ENCODE data around the gene OR13A1.
"Not testable (repeated sequence)": the region's sequence is repeated elsewhere in the genome, so short reads cannot be mapped to it uniquely, and the experiment has no call there.

The OR13A1 gene

GRCh38 chr10:45282061-45282460, 33.3 kb downstream of the OR13A1 start:
- in situ Hi-C loops (cut with HindIII; ENCODE audit: low sequenced_read_pairs): loop anchor here (10.0 kb wide), 1 partner anchor 57 kb away; no protein-coding TSS in a partner anchor

- in situ Hi-C loops (cut with HindIII; ENCODE audit: low sequenced_read_pairs): loop anchor here (10.0 kb wide), 1 partner anchor 55 kb away; no protein-coding TSS in a partner anchor
Measured at GRCh38 chr10:45280113-45280760, 35.2 kb downstream of the OR13A1 start.

GRCh38 chr10:45279682-45280081, 35.7 kb downstream of the OR13A1 start:
- in situ Hi-C loops (cut with HindIII; ENCODE audit: low sequenced_read_pairs): loop anchor here (10.0 kb wide), 1 partner anchor 55 kb away; no protein-coding TSS in a partner anchor

GRCh38 chr10:45278860-45279498, 36.4 kb downstream of the OR13A1 start:
- in situ Hi-C loops (cut with HindIII; ENCODE audit: low sequenced_read_pairs): no loop called here

GRCh38 chr10:45276146-45276545, 39.3 kb downstream of the OR13A1 start:
- in situ Hi-C loops (cut with HindIII; ENCODE audit: low sequenced_read_pairs): not testable (repeated sequence)

GRCh38 chr10:45274364-45274763, 41.0 kb downstream of the OR13A1 start:
- in situ Hi-C loops (cut with HindIII; ENCODE audit: low sequenced_read_pairs): no loop called here

- in situ Hi-C loops (cut with HindIII; ENCODE audit: low sequenced_read_pairs): not testable (repeated sequence)
Measured at GRCh38 chr10:45267777-45268176, 47.6 kb downstream of the OR13A1 start.

GRCh38 chr10:45265996-45266395, 49.4 kb downstream of the OR13A1 start:
- in situ Hi-C loops (cut with HindIII; ENCODE audit: low sequenced_read_pairs): no loop called here

- in situ Hi-C loops (cut with HindIII; ENCODE audit: low sequenced_read_pairs): no loop called here
Measured at GRCh38 chr10:45261946-45262345, 53.5 kb downstream of the OR13A1 start.

GRCh38 chr10:45261243-45261775, 54.1 kb downstream of the OR13A1 start:
- in situ Hi-C loops (cut with HindIII; ENCODE audit: low sequenced_read_pairs): no loop called here

- in situ Hi-C loops (cut with HindIII; ENCODE audit: low sequenced_read_pairs): not testable (repeated sequence)
Measured at GRCh38 chr10:45260635-45261034, 54.8 kb downstream of the OR13A1 start.

- in situ Hi-C loops (cut with HindIII; ENCODE audit: low sequenced_read_pairs): not testable (repeated sequence)
Measured at GRCh38 chr10:45259786-45260495, 55.5 kb downstream of the OR13A1 start.

GRCh38 chr10:45257600-45257999, 57.8 kb downstream of the OR13A1 start:
- in situ Hi-C loops (cut with HindIII; ENCODE audit: low sequenced_read_pairs): no loop called here

- in situ Hi-C loops (cut with HindIII; ENCODE audit: low sequenced_read_pairs): no loop called here
Measured at GRCh38 chr10:45256246-45256645, 59.2 kb downstream of the OR13A1 start.

- in situ Hi-C loops (cut with HindIII; ENCODE audit: low sequenced_read_pairs): no loop called here
Measured at GRCh38 chr10:45255706-45256105, 59.7 kb downstream of the OR13A1 start.

GRCh38 chr10:45254892-45255291, 60.5 kb downstream of the OR13A1 start:
- in situ Hi-C loops (cut with HindIII; ENCODE audit: low sequenced_read_pairs): no loop called here

GRCh38 chr10:45253183-45253914, 62.1 kb downstream of the OR13A1 start:
- in situ Hi-C loops (cut with HindIII; ENCODE audit: low sequenced_read_pairs): no loop called here

Data from DLD1 (cell line).